HG02571 (cell line): ENCODE measurements around the gene MGST2.

Experiments used
- ATAC-seq: cut with Tn5 transposase; IDR thresholded peaks from one replicate; pipeline ENCODE4 v1.9.1; 2021; ENCODE audit warnings: mild to moderate bottlenecking, moderate library complexity; ENCODE audit not compliant: unreplicated experiment

MGST2 gene

GRCh38 chr4:139736661-139737060 is 71.0 kb downstream of the MGST2 start:
- no peak for ATAC-seq

- no peak for ATAC-seq
Observed at GRCh38 chr4:139738846-139739613, 73.4 kb downstream of the MGST2 start.

DNA sequence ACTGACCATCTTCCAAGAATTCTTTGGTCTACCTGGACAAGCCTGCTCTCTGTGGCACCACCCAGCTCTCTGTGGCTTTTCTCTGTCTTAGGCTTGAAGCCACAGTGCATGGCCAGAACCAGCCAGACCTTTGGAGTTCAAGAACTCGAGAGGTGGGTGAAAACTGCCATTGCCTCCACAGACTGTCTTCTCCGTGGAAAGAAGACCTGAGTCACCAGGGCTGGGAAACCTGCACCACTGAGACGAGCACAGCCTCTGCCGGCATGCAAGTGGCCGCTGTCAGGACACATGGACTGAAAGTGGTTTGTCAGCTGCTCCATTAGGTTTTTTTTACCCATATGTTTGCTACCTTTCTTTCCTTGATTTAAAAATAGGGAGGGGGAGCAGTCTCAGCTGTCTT is 74.5 kb downstream of the MGST2 start:
- ATAC-seq: no peak

DNA sequence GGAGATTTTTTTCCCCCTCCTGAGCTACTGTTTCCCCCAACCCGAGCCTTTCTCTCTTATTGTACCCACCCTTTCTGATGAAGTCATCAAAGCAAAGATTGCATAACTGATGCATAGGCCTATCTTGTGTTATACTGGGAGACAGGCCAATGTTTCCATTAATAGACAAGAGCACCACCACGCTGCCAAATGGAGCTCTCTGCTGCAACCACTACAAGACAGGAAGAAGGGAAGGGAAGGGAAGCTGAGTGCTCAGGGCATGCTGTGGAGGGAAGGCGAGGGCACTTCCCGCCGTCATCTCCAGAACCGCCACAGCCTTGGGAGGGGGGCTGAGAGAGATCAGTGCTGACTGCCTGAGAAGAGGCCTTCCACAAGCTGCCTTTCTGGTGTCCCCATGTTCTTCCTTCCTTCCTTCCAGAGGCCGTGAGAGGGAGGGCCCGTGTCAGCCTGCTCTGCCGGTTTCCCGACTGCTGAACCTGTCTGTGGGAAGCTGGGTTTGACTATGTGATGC is 75.0 kb downstream of the MGST2 start:
- ATAC-seq: no peak

DNA sequence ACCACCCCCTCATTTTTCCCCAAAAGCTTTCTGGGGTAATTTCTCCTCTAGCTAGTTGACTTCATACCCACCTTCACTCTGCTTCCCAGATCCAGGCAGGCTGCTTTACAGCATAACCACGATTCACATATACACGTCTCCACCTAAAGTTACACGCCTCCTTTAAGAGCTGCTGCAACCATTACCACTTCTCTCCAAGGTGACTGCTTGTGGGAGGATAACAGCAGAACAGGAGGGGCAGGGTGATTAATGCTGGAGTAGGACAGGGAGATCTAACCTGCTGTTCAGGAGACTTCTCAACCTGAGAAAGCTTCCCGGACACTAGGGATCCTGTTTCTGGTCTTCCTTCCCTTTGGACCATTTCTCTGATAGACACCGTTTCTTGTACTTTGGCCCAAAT is 77.4 kb downstream of the MGST2 start:
- no peak for ATAC-seq

GRCh38 chr4:139744232-139744631 is 78.6 kb downstream of the MGST2 start:
- no peak for ATAC-seq

- no peak for ATAC-seq
Observed at GRCh38 chr4:139745111-139745639, 79.6 kb downstream of the MGST2 start.

GRCh38 chr4:139746431-139747171 is 81.0 kb downstream of the MGST2 start:
- ATAC-seq: no peak

- ATAC-seq: no peak
Observed at GRCh38 chr4:139749338-139749737, 83.7 kb downstream of the MGST2 start.

- ATAC-seq: no peak
Observed at GRCh38 chr4:139749835-139750498, 84.3 kb downstream of the MGST2 start.

DNA sequence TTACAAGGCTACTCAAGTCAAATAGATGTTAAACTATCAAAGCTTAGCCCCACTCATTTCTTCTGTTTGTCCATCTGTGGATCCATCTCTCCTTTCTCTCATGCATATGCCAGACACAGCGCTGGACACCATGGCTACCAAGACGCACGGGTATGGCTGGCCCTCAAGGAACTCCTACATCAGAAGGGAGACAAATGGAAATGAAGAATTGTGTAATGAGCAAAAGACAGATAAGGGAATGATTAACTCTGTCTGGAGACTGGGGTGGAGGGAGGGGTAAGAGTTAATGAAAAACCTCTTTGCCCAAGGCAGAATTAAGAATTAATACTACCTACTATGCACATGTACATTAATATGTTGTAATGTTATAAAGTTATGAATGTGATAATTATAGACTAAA is 88.1 kb downstream of the MGST2 start:
- ATAC-seq: no peak
